WTC11 (cell line): ENCODE measurements around the gene PRDM12. TPM values are rescaled to one million over a fixed set of nuclear protein-coding genes. Genes with fewer than 3 reads are reported as not detected.

Source experiments
- ATAC-seq: fragments of 200-7000 bp; cut with Tn5 transposase; 2 replicates; pipeline ENCODE4 v1.10.0; 2021; ENCODE audit warnings: mild to moderate bottlenecking, moderate library complexity
- CTCF ChIA-PET: fragments of 300-600 bp; sonication (Branson Sonifier 250); formaldehyde crosslinking; loops from one replicate; lab custom pipeline; 2021; ENCODE audit warnings: antibody characterized with exemption; lab: Charles Lee
- POLR2A ChIA-PET: fragments of 350-600 bp; sonication (Branson Sonifier 250); formaldehyde crosslinking; loops from one replicate; lab custom pipeline; 2021; ENCODE audit warnings: antibody characterized with exemption; lab: Charles Lee
- DNase-seq: peaks from one replicate; pipeline ENCODE4 v3.0.0; 2021; ENCODE audit warnings: low spot score
- H3K27ac Mint-ChIP-seq: 2 replicates; pipeline ENCODE4 v1.8.0; 2021; ENCODE audit warnings: mixed read lengths
- H3K27me3 Mint-ChIP-seq: 2 replicates; pipeline ENCODE4 v1.8.0; 2021; ENCODE audit warnings: low read depth, mild to moderate bottlenecking, moderate library complexity, mixed read lengths
- H3K36me3 Mint-ChIP-seq: 2 replicates; pipeline ENCODE4 v1.8.0; 2021; ENCODE audit warnings: mixed read lengths
- H3K4me1 Mint-ChIP-seq: 2 replicates; pipeline ENCODE4 v1.8.0; 2022; ENCODE audit warnings: mixed read lengths
- H3K4me3 Mint-ChIP-seq: 2 replicates; pipeline ENCODE4 v1.8.0; 2021; ENCODE audit warnings: mild to moderate bottlenecking, moderate library complexity, mixed read lengths
- H3K9me3 Mint-ChIP-seq: 2 replicates; pipeline ENCODE4 v1.8.0; 2021; ENCODE audit warnings: mixed read lengths
- AR ChIP-seq: fragments of 250-450 bp; sonication (Bioruptor Pico); IDR thresholded peaks from 2 replicates; pipeline ENCODE4 v1.9.0; 2021; ENCODE audit warnings: mild to moderate bottlenecking
- ATF2 ChIP-seq: sonication (generic); formaldehyde crosslinking; IDR thresholded peaks from 2 replicates; pipeline ENCODE4 v1.8.1; 2022; ENCODE audit warnings: low read depth, missing genetic modification reagents, borderline replicate concordance
- ATF6 ChIP-seq: sonication (generic); formaldehyde crosslinking; IDR thresholded peaks from 2 replicates; pipeline ENCODE4 v1.8.1; 2023; ENCODE audit warnings: mild to moderate bottlenecking, missing genetic modification reagents
- FOXJ3 ChIP-seq: sonication (generic); formaldehyde crosslinking; IDR thresholded peaks from 2 replicates; pipeline ENCODE4 v1.9.0; 2021; ENCODE audit warnings: missing genetic modification reagents, mild to moderate bottlenecking, borderline replicate concordance
- FOXP4 ChIP-seq: sonication (generic); formaldehyde crosslinking; IDR thresholded peaks from 2 replicates; pipeline ENCODE4 v1.8.0; 2022; ENCODE audit warnings: mild to moderate bottlenecking, missing genetic modification reagents
- IRF2 ChIP-seq: sonication (generic); formaldehyde crosslinking; IDR thresholded peaks from 2 replicates; pipeline ENCODE4 v1.8.0; 2022; ENCODE audit warnings: low read depth, missing genetic modification reagents, borderline replicate concordance
- JAZF1 ChIP-seq: fragments of 250-450 bp; sonication (Bioruptor Pico); IDR thresholded peaks from 2 replicates; pipeline ENCODE4 v1.9.0; 2021; ENCODE audit warnings: moderate library complexity, mild to moderate bottlenecking, inconsistent platforms
- MYBL2 ChIP-seq: sonication (generic); formaldehyde crosslinking; IDR thresholded peaks from 2 replicates; pipeline ENCODE4 v1.8.1; 2023; ENCODE audit warnings: mild to moderate bottlenecking, moderate library complexity, missing genetic modification reagents
- NFE2L1 ChIP-seq: sonication (generic); formaldehyde crosslinking; IDR thresholded peaks from 2 replicates; pipeline ENCODE4 v1.8.1; 2023; ENCODE audit warnings: missing genetic modification reagents
- NFYB ChIP-seq: sonication (generic); formaldehyde crosslinking; conservative IDR thresholded peaks from 2 replicates; pipeline ENCODE4 v1.8.0; 2022; ENCODE audit warnings: low read depth, missing genetic modification reagents
- NR2C2 ChIP-seq: sonication (generic); formaldehyde crosslinking; IDR thresholded peaks from 2 replicates; pipeline ENCODE4 v1.8.0; 2022; ENCODE audit warnings: mild to moderate bottlenecking, missing genetic modification reagents
- RELA ChIP-seq: sonication (generic); formaldehyde crosslinking; IDR thresholded peaks from 2 replicates; pipeline ENCODE4 v1.8.1; 2022; ENCODE audit warnings: missing genetic modification reagents, mild to moderate bottlenecking, borderline replicate concordance
- TEAD1 ChIP-seq: sonication (generic); formaldehyde crosslinking; IDR thresholded peaks from 2 replicates; pipeline ENCODE4 v1.8.0; 2022; ENCODE audit warnings: mild to moderate bottlenecking, missing genetic modification reagents
- USF2 ChIP-seq: sonication (generic); formaldehyde crosslinking; IDR thresholded peaks from 2 replicates; pipeline ENCODE4 v1.8.1; 2023; ENCODE audit warnings: mild to moderate bottlenecking, missing genetic modification reagents, moderate library complexity
- ZBTB21 ChIP-seq: sonication (generic); formaldehyde crosslinking; IDR thresholded peaks from 2 replicates; pipeline ENCODE4 v1.8.1; 2023; ENCODE audit warnings: mild to moderate bottlenecking, missing genetic modification reagents, borderline replicate concordance
- ZNF263 ChIP-seq: sonication (generic); formaldehyde crosslinking; IDR thresholded peaks from 2 replicates; pipeline ENCODE4 v1.8.1; 2022; ENCODE audit warnings: low read depth, mild to moderate bottlenecking, moderate library complexity, missing genetic modification reagents
- ZNF317 ChIP-seq: sonication (generic); formaldehyde crosslinking; IDR thresholded peaks from 2 replicates; pipeline ENCODE4 v1.8.1; 2023; ENCODE audit warnings: low read depth, mild to moderate bottlenecking, moderate library complexity, missing genetic modification reagents, borderline replicate concordance
- ZNF423 ChIP-seq: fragments of 250-450 bp; sonication (Bioruptor Pico); IDR thresholded peaks from 2 replicates; pipeline ENCODE4 v2.1.2; 2022; ENCODE audit warnings: mild to moderate bottlenecking, moderate library complexity
- total RNA-seq: library from RNA; stranded (reverse); gene quantifications from 3 replicates; pipeline ENCODE4 v1.2.3, GENCODE V29; 2021

Gene PRDM12
- total RNA-seq, 1 experiment from 2014 or later: 0.09 TPM

GRCh38 chr9:130640681-130641080, 23.7 kb upstream of the PRDM12 start:
- DNase-seq (peak; percentile 41), ATAC-seq (peak; percentile 62)
- Mint-ChIP-seq H3K36me3 (peaks cover 8% of the 10 kb centered on the region), H3K27ac (no peak overlapping the region), H3K27me3 (no peaks in the 10 kb centered on the region), H3K4me3 (no peak overlapping the region), H3K9me3 (no peaks in the 10 kb centered on the region), H3K4me1 (peaks cover 15% of the 10 kb centered on the region)
- ChIA-PET POLR2A (no interaction called here), CTCF (interaction anchor here (0.7 to 3.3 kb wide), 7 partner anchors 10 to 177 kb away, joined by 3 to 14 read pairs (median 3); partner anchors contain the start of gene EXOSC2)
- TF ChIP-seq RELA (CRISPR knock-in tag) (no peak), FOXJ3 (no peak), ATF6 (no peak), ZNF423 (CRISPR knock-in tag) (no peak), JAZF1 (CRISPR knock-in tag) (no peak), ZNF263 (CRISPR knock-in tag) (no peak), NR2C2 (CRISPR knock-in tag) (no peak), AR (CRISPR knock-in tag) (no peak)

- Mint-ChIP-seq H3K9me3 (no peaks in the 10 kb centered on the region), H3K4me1 (peaks cover 15% of the 10 kb centered on the region), H3K36me3 (no peaks in the 10 kb centered on the region; the same call in 1 of the 2 replicates), H3K27me3 (no peaks in the 10 kb centered on the region), H3K4me3 (no peak overlapping the region), H3K27ac (no peak overlapping the region)
- TF ChIP-seq TEAD1 (CRISPR knock-in tag) (no peak), NFE2L1 (CRISPR knock-in tag) (no peak), FOXP4 (CRISPR knock-in tag) (no peak), ZBTB21 (CRISPR knock-in tag) (no peak), MYBL2 (CRISPR knock-in tag) (no peak), NFYB (CRISPR knock-in tag) (no peak), USF2 (no peak)
- DNase-seq (no peak), ATAC-seq (no peak)
- CTCF ChIA-PET: interaction anchor here (1.1 kb wide), 1 partner anchor 182 kb away, joined by 5 read pairs; no protein-coding TSS in a partner anchor
- POLR2A ChIA-PET: no interaction called here
Observed at GRCh38 chr9:130642926-130643325, 21.5 kb upstream of the PRDM12 start.

GRCh38 chr9:130651221-130651620, 13.2 kb upstream of the PRDM12 start:
- H3K27me3 Mint-ChIP-seq: peaks cover 30% of the 10 kb centered on the region
- CTCF ChIA-PET: interaction anchor here (0.7 to 1.3 kb wide), 3 partner anchors 10 to 191 kb away, joined by 3 to 4 read pairs (median 3); no protein-coding TSS in a partner anchor
- TF ChIP-seq ATF2 (CRISPR knock-in tag): no peak
- TF ChIP-seq IRF2: no peak
- no peak for TF ChIP-seq ZNF317
- TF ChIP-seq, all 79 proteins: peak for 0
- no peak overlapping the region for H3K27ac Mint-ChIP-seq
- no peak for DNase-seq
- ATAC-seq: no peak
- H3K36me3 Mint-ChIP-seq: no peaks in the 10 kb centered on the region
- H3K9me3 Mint-ChIP-seq: no peaks in the 10 kb centered on the region
- H3K4me1 Mint-ChIP-seq: no peaks in the 10 kb centered on the region
- no peak overlapping the region for H3K4me3 Mint-ChIP-seq
- POLR2A ChIA-PET: no interaction called here
